ENCODE results near the gene ZNF470. TPM values are rescaled to one million over a fixed set of nuclear protein-coding genes. Genes with fewer than 3 reads are reported as not detected.

Gene ZNF470
- total and polyA plus RNA-seq, 4 donors, result 3.3 to 7.1 (median 4.1) TPM

GRCh38 chr19:56554272-56554869, 12.9 kb upstream of the ZNF470 start:
- WGBS, 2 donors, result 80 to 98% methylated on average over 6 of the region's 6 CpGs
- DNase-seq (no peak), ATAC-seq (ENCODE audit: low FRiP score) (no peak)
- H3K9me3 ChIP-seq (ENCODE audit: control insufficient read depth, low read length), result peaks cover 32% of the 10 kb centered on the region
- intact Hi-C loops (cut with DNase I), result no loop called here
- H3K4me3 ChIP-seq (ENCODE audit: low read length in 2 of 2), result peak overlapping the region in 1 of 2 donors; percentile 14
- peaks cover 26 to 31% of the 10 kb centered on the region in 2 donors for H3K36me3 ChIP-seq (ENCODE audit: control insufficient read depth in 1 of 2, insufficient read depth in 2 of 2, low read length in 1 of 2)
- H3K27me3 ChIP-seq (ENCODE audit: control insufficient read depth in 1 of 2, insufficient read depth in 2 of 2, low read length in 1 of 2), result no peaks in the 10 kb centered on the region
- no peaks in the 10 kb centered on the region for H3K4me1 ChIP-seq (ENCODE audit: control insufficient read depth in 1 of 2, insufficient read depth in 2 of 2, low read length in 2 of 2)
- no peak overlapping the region for H3K27ac ChIP-seq (ENCODE audit: low read depth in 1 of 2, low read length in 2 of 2)

- 99% methylated on average over 2 of the region's 2 CpGs for WGBS, 2 donors
Measured at GRCh38 chr19:56562766-56563165, 4.5 kb upstream of the ZNF470 start.

GRCh38 chr19:56566904-56567273, 379 bp upstream of the ZNF470 start:
- intact Hi-C loops (cut with DNase I), result loop anchor here (1.0 to 10.0 kb wide), 4 partner anchors 26 to 162 kb away; partner anchors contain the start of genes ZFP28 (in 1 of the 2), ZNF583 (in 1 of the 2) and ZNF71 (in 1 of the 2)
- Histone ChIP-seq H3K9me3 (ENCODE audit: control insufficient read depth, low read length) (peaks cover 18% of the 10 kb centered on the region), H3K27me3 (ENCODE audit: control insufficient read depth in 1 of 2, insufficient read depth in 2 of 2, low read length in 1 of 2) (no peaks in the 10 kb centered on the region), H3K36me3 (ENCODE audit: control insufficient read depth in 1 of 2, insufficient read depth in 2 of 2, low read length in 1 of 2) (peaks cover 11 to 19% of the 10 kb centered on the region in 2 donors), H3K4me3 (ENCODE audit: low read length in 2 of 2) (peak overlapping the region; percentile 68 to 99), H3K4me1 (ENCODE audit: control insufficient read depth in 1 of 2, insufficient read depth in 2 of 2, low read length in 2 of 2) (no peaks in the 10 kb centered on the region), H3K27ac (ENCODE audit: low read depth in 1 of 2, low read length in 2 of 2) (peak overlapping the region in 1 of 2 donors; percentile 75)
- WGBS, 2 donors, result 0 to 1% methylated on average over 23 of the region's 23 CpGs
- peak; percentile 70 to 87 for DNase-seq
- peak; percentile 83 for ATAC-seq (ENCODE audit: low FRiP score)

More at GRCh38 chr19:56562766-56563165, 4.5 kb upstream of the ZNF470 start:
- ATAC-seq (ENCODE audit: low FRiP score), result no peak
- Histone ChIP-seq H3K27me3 (ENCODE audit: control insufficient read depth in 1 of 2, insufficient read depth in 2 of 2, low read length in 1 of 2) (no peaks in the 10 kb centered on the region), H3K27ac (ENCODE audit: low read depth in 1 of 2, low read length in 2 of 2) (no peak overlapping the region), H3K9me3 (ENCODE audit: control insufficient read depth, low read length) (peaks cover 16% of the 10 kb centered on the region), H3K4me3 (ENCODE audit: low read length in 2 of 2) (no peak overlapping the region), H3K4me1 (ENCODE audit: control insufficient read depth in 1 of 2, insufficient read depth in 2 of 2, low read length in 2 of 2) (no peaks in the 10 kb centered on the region), H3K36me3 (ENCODE audit: control insufficient read depth in 1 of 2, insufficient read depth in 2 of 2, low read length in 1 of 2) (no peaks in the 10 kb centered on the region)
- DNase-seq, result no peak
- intact Hi-C loops (cut with DNase I), result loop anchor here in 1 of 2 donors (10.0 kb wide), 1 partner anchor 158 kb away; the partner anchor contains the start of gene ZNF583

- Histone ChIP-seq H3K4me1 (ENCODE audit: control insufficient read depth in 1 of 2, insufficient read depth in 2 of 2, low read length in 2 of 2) (no peaks in the 10 kb centered on the region), H3K4me3 (ENCODE audit: low read length in 2 of 2) (peak overlapping the region in 1 of 2 donors; percentile 18), H3K36me3 (ENCODE audit: control insufficient read depth in 1 of 2, insufficient read depth in 2 of 2, low read length in 1 of 2) (peaks cover 14 to 33% of the 10 kb centered on the region in 2 donors), H3K9me3 (ENCODE audit: control insufficient read depth, low read length) (peaks cover 19% of the 10 kb centered on the region), H3K27me3 (ENCODE audit: control insufficient read depth in 1 of 2, insufficient read depth in 2 of 2, low read length in 1 of 2) (peaks cover 0 to 1% of the 10 kb centered on the region in 2 donors), H3K27ac (ENCODE audit: low read depth in 1 of 2, low read length in 2 of 2) (no peak overlapping the region)
- WGBS, 2 donors, result 48 to 50% methylated on average over 2 of the region's 2 CpGs
- intact Hi-C loops (cut with DNase I), result no loop called here
- DNase-seq (no peak), ATAC-seq (ENCODE audit: low FRiP score) (no peak)
Measured at GRCh38 chr19:56572589-56572988, 5.3 kb downstream of the ZNF470 start.

- Histone ChIP-seq H3K27me3 (ENCODE audit: control insufficient read depth in 1 of 2, insufficient read depth in 2 of 2, low read length in 1 of 2) (peaks cover 0 to 1% of the 10 kb centered on the region in 2 donors), H3K9me3 (ENCODE audit: control insufficient read depth, low read length) (peaks cover 29% of the 10 kb centered on the region), H3K4me1 (ENCODE audit: control insufficient read depth in 1 of 2, insufficient read depth in 2 of 2, low read length in 2 of 2) (no peaks in the 10 kb centered on the region), H3K27ac (ENCODE audit: low read depth in 1 of 2, low read length in 2 of 2) (no peak overlapping the region), H3K4me3 (ENCODE audit: low read length in 2 of 2) (no peak overlapping the region), H3K36me3 (ENCODE audit: control insufficient read depth in 1 of 2, insufficient read depth in 2 of 2, low read length in 1 of 2) (peaks cover 14 to 33% of the 10 kb centered on the region in 2 donors)
- intact Hi-C loops (cut with DNase I), result no loop called here
- no peak for ATAC-seq (ENCODE audit: low FRiP score)
- DNase-seq, result no peak
- 97 to 99% methylated on average over 3 of the region's 3 CpGs for WGBS, 2 donors
Measured at GRCh38 chr19:56573914-56574313, 6.6 kb downstream of the ZNF470 start.

GRCh38 chr19:56577719-56578602, 10.7 kb downstream of the ZNF470 start:
- H3K36me3 ChIP-seq (ENCODE audit: control insufficient read depth in 1 of 2, insufficient read depth in 2 of 2, low read length in 1 of 2), result peaks cover 8 to 14% of the 10 kb centered on the region in 2 donors
- ATAC-seq (ENCODE audit: low FRiP score) (no peak), DNase-seq (no peak)

GRCh38 chr19:56594446-56594782, 27.1 kb downstream of the ZNF470 start:
- intact Hi-C loops (cut with DNase I), result no loop called here
- no peak overlapping the region for H3K27ac ChIP-seq (ENCODE audit: low read depth in 1 of 2, low read length in 2 of 2)
- 68 to 74% methylated on average over 4 of the region's 4 CpGs for WGBS, 2 donors

More at GRCh38 chr19:56577719-56578602, 10.7 kb downstream of the ZNF470 start:
- intact Hi-C loops (cut with DNase I), result no loop called here
- Histone ChIP-seq H3K27ac (ENCODE audit: low read depth in 1 of 2, low read length in 2 of 2) (no peak overlapping the region), H3K4me3 (ENCODE audit: low read length in 2 of 2) (peak overlapping the region in 1 of 2 donors; percentile 0), H3K9me3 (ENCODE audit: control insufficient read depth, low read length) (peaks cover 27% of the 10 kb centered on the region), H3K27me3 (ENCODE audit: control insufficient read depth in 1 of 2, insufficient read depth in 2 of 2, low read length in 1 of 2) (peaks cover 0 to 1% of the 10 kb centered on the region in 2 donors), H3K4me1 (ENCODE audit: control insufficient read depth in 1 of 2, insufficient read depth in 2 of 2, low read length in 2 of 2) (no peaks in the 10 kb centered on the region)
- whole genome bisulfite sequencing, 2 donors, result 98 to 99% methylated on average over 11 of the region's 11 CpGs

GRCh38 chr19:56594783-56595547, 27.7 kb downstream of the ZNF470 start, which contains the start of gene ZNF71:
ZNF71 (plus strand) TSS chr19:56595302; CDS start chr19:56601559, 6,257 bp downstream.
- WGBS, 2 donors, result 1% methylated on average over 48 to 52 of the region's 52 CpGs

More at GRCh38 chr19:56594446-56594782, 27.1 kb downstream of the ZNF470 start:
- Histone ChIP-seq H3K4me3 (ENCODE audit: low read length in 2 of 2) (peak overlapping the region in 1 of 2 donors; percentile 76), H3K4me1 (ENCODE audit: control insufficient read depth in 1 of 2, insufficient read depth in 2 of 2, low read length in 2 of 2) (no peaks in the 10 kb centered on the region), H3K9me3 (ENCODE audit: control insufficient read depth, low read length) (peaks cover 5% of the 10 kb centered on the region), H3K27me3 (ENCODE audit: control insufficient read depth in 1 of 2, insufficient read depth in 2 of 2, low read length in 1 of 2) (no peaks in the 10 kb centered on the region), H3K36me3 (ENCODE audit: control insufficient read depth in 1 of 2, insufficient read depth in 2 of 2, low read length in 1 of 2) (no peaks in the 10 kb centered on the region)
- ATAC-seq (ENCODE audit: low FRiP score) (no peak), DNase-seq (no peak)

More at GRCh38 chr19:56594783-56595547, 27.7 kb downstream of the ZNF470 start, which contains the start of gene ZNF71:
- ATAC-seq (ENCODE audit: low FRiP score) (peak; percentile 96), DNase-seq (peak; percentile 94 to 97)
- intact Hi-C loops (cut with DNase I), result loop anchor here in 1 of 2 donors (1.0 kb wide), 1 partner anchor 28 kb away; the partner anchor contains the start of gene ZNF470
- H3K27me3 ChIP-seq (ENCODE audit: control insufficient read depth in 1 of 2, insufficient read depth in 2 of 2, low read length in 1 of 2), result no peaks in the 10 kb centered on the region
- H3K36me3 ChIP-seq (ENCODE audit: control insufficient read depth in 1 of 2, insufficient read depth in 2 of 2, low read length in 1 of 2), result no peaks in the 10 kb centered on the region
- peak within 1 kb of the TSS; percentile 76 to 89 for H3K4me3 ChIP-seq (ENCODE audit: low read length in 2 of 2)
- peak within 1 kb of the TSS in 1 of 2 donors; percentile 11 for H3K27ac ChIP-seq (ENCODE audit: low read depth in 1 of 2, low read length in 2 of 2)
- peaks cover 5% of the 10 kb centered on the region for H3K9me3 ChIP-seq (ENCODE audit: control insufficient read depth, low read length)
- H3K4me1 ChIP-seq (ENCODE audit: control insufficient read depth in 1 of 2, insufficient read depth in 2 of 2, low read length in 2 of 2), result no peaks in the 10 kb centered on the region

Measured in aorta (tissue), 5 donors.